Liver (tissue), 3 donors: Measurements from ENCODE around the gene WWC2.

ENCODE experiments used
- ATF3 ChIP-seq: IDR thresholded peaks from 2 replicates; pipeline ENCODE4 v1.6.1; 2016; ENCODE audit warnings: antibody characterized with exemption
- CTCF ChIP-seq: fragments of 150-350 bp; IDR thresholded peaks from 2 replicates; pipeline ENCODE4 v1.5.1; 2017; ENCODE audit warnings: improper control_type of control experiment, low read depth, low read length; ENCODE audit not compliant: missing input control
- EGR1 ChIP-seq, 2 donors: IDR thresholded peaks; 2 replicates each; pipeline ENCODE4 v1.6.1; 2016 to 2018; ENCODE audit warnings: antibody characterized with exemption in 2 of 2, low read depth in 2 of 2
- JUND ChIP-seq, 2 donors: IDR thresholded peaks; 2 replicates each; pipeline ENCODE4 v1.6.1; 2016; ENCODE audit warnings: antibody characterized with exemption in 2 of 2
- MAX ChIP-seq: IDR thresholded peaks from 2 replicates; pipeline ENCODE4 v1.6.1; 2016; ENCODE audit warnings: antibody characterized with exemption
- RAD21 ChIP-seq, 2 donors: IDR thresholded peaks; 2 replicates each; pipeline ENCODE4 v1.6.1; 2016; ENCODE audit warnings: antibody characterized with exemption in 2 of 2, mild to moderate bottlenecking in 2 of 2
- REST ChIP-seq: IDR thresholded peaks from 2 replicates; pipeline ENCODE4 v1.6.1; 2016; ENCODE audit warnings: antibody characterized with exemption, mild to moderate bottlenecking
- RXRA ChIP-seq, 2 donors: IDR thresholded peaks; 2 replicates each; pipeline ENCODE4 v1.6.1; 2017 to 2018; ENCODE audit warnings: antibody characterized with exemption in 2 of 2, mild to moderate bottlenecking in 1 of 2
- SP1 ChIP-seq: IDR thresholded peaks from 2 replicates; pipeline ENCODE4 v1.6.1; 2018; ENCODE audit warnings: antibody characterized with exemption, mild to moderate bottlenecking
- TAF1 ChIP-seq: conservative IDR thresholded peaks from 2 replicates; pipeline ENCODE4 v1.6.1; 2016; ENCODE audit warnings: antibody characterized with exemption, mild to moderate bottlenecking
- YY1 ChIP-seq: IDR thresholded peaks from 2 replicates; pipeline ENCODE4 v1.6.1; 2016; ENCODE audit warnings: antibody characterized with exemption, mild to moderate bottlenecking
- ZBTB33 ChIP-seq: IDR thresholded peaks from 2 replicates; pipeline ENCODE4 v1.6.1; 2016; ENCODE audit warnings: antibody characterized with exemption
- donor health status: healthy.
- donor health status: healthy.

- no peak for TF ChIP-seq CTCF
- TF ChIP-seq RAD21 (IDR thresholded peaks at IDR 0.05), result no peak
- TF ChIP-seq JUND (IDR thresholded peaks at IDR 0.05), result no peak
- no peak for TF ChIP-seq MAX
- TF ChIP-seq ZBTB33, result no peak
- TF ChIP-seq TAF1, result no peak
- no peak for TF ChIP-seq REST
- TF ChIP-seq EGR1 (IDR thresholded peaks at IDR 0.05; ENCODE audit: low read depth in 2 of 2), result no peak
- no peak for TF ChIP-seq ATF3
- TF ChIP-seq YY1, result no peak
- TF ChIP-seq SP1, result no peak
- no peak for TF ChIP-seq RXRA (IDR thresholded peaks at IDR 0.05)
Observed at GRCh38 chr4:183186813-183187212, 87.8 kb downstream of the WWC2 start.
